ENCODE measurements around the gene ZNF425.

Gene ZNF425

DNA sequence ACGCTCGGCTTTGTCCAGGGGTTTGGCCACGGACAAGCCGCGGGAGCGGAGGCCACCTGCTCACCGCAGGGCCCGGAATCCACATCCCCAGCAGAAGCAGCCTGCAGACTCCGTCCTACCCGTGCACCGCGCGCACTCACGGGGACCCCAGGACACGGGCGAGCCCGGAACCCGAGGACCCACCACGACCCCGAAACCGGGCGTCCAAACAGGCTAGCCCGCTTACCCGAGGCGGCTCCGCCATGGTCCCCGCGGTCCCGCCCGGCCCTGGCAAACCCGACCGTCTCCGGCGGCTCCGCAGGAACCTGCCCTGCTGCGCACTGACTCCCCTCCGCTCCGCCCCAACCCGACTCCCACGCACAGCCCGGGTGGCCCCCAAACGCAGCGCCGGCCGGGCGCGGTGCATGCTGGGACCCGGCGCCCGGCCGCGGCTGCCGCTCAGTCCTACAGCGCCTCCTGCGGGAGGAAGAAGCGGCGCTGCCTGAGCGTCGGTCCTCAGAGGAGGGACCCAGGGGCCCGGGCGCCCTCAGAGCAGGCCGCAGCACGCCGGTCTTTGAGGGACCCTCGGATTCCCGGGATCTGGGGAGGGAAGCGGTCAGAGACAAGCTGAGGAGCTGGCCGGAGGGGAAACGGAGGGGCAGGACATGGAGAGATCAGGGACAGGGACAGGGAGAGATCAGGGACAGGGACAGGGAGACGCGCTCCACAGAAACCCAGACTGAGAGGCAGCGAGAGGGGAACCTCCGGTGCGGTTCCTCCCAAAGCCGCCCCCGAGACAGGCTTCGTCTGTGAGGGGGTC lies 35.5 kb downstream of the ZNF425 start, which contains the start of gene ZNF786:
ZNF786 (minus strand) TSS at position 322 of the 799 bp plus-strand sequence; CDS start at position 244, 78 bp downstream.
- TF ChIP-seq, protein P1, sequence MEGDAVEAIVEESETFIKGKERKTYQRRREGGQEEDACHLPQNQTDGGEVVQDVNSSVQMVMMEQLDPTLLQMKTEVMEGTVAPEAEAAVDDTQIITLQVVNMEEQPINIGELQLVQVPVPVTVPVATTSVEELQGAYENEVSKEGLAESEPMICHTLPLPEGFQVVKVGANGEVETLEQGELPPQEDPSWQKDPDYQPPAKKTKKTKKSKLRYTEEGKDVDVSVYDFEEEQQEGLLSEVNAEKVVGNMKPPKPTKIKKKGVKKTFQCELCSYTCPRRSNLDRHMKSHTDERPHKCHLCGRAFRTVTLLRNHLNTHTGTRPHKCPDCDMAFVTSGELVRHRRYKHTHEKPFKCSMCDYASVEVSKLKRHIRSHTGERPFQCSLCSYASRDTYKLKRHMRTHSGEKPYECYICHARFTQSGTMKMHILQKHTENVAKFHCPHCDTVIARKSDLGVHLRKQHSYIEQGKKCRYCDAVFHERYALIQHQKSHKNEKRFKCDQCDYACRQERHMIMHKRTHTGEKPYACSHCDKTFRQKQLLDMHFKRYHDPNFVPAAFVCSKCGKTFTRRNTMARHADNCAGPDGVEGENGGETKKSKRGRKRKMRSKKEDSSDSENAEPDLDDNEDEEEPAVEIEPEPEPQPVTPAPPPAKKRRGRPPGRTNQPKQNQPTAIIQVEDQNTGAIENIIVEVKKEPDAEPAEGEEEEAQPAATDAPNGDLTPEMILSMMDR (IDR thresholded peaks at IDR 0.05; ENCODE audit: low read depth, low read length, missing control alignments): peak; percentile 84
- peak within 1 kb of the TSS; percentile 75 for H3K4me3 ChIP-seq (ENCODE audit: low read depth, low read length)
- peak; percentile 74 for DNase-seq (ENCODE audit: low read depth)

DNA sequence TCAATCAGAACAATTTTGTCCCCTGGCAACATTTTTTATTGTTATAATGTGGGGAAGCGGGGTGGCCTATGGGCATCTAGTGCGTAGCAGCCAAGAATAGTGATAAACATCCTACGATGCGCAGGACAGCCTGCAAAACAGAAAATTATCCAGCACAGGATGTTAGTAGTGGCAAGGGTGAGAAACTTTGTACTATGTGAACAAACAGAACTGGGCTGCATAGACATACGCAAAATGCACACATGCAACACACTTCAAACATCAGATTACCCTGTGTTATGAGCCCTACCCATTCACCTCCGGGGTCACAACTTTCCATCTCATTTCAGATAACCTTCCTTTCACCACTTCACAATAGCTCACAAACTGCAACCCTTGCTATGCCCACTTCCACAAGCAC lies 38.7 kb downstream of the ZNF425 start:
- TF ChIP-seq, protein P1 (IDR thresholded peaks at IDR 0.05; ENCODE audit: low read depth, low read length, missing control alignments): no peak
- no peak for DNase-seq (ENCODE audit: low read depth)
- no peak overlapping the region for H3K4me3 ChIP-seq (ENCODE audit: low read depth, low read length)

DNA sequence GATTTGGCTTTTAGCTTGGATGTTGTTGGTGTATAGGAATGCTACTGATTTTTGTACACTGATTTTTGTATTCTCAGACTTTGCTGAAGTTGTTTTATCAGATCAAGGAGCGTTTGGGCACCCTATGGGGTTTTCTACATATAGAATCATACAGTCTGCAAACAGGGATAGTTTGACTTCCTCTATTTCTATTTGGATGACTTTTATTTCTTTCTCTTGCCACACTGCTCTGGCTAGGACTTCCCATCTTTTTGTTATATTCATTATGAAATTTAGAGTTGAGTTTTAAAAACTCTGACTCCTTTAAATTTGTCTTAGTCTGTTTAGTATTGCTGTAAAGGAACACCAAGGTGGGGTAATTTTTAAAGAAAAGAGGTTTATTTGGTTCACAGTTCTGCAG lies 40.3 kb downstream of the ZNF425 start:
- DNase-seq (ENCODE audit: low read depth): no peak
- TF ChIP-seq, protein P1 (IDR thresholded peaks at IDR 0.05; ENCODE audit: low read depth, low read length, missing control alignments): no peak
- H3K4me3 ChIP-seq (ENCODE audit: low read depth, low read length): no peak overlapping the region

DNA sequence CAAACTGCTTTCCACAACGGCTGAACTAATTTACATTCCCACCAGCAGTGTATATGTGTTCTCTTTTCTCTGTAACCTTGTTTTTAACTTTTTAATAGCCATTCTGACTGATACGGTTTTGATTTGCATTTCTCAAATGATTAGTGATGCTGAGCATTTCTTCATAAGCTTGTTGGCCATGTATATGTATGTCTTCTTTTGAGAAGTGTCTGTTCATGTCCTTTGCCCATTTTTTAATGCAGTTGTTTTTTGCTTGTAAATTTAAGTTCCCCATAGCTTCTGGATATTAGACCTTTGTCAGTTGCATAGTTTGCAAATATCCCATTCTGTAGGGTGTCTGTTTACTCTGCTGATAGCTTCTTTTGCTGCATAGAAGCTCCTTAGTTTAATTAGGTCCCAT lies 41.7 kb downstream of the ZNF425 start:
- no peak for DNase-seq (ENCODE audit: low read depth)
- H3K4me3 ChIP-seq (ENCODE audit: low read depth, low read length): no peak overlapping the region
- TF ChIP-seq, protein P1 (IDR thresholded peaks at IDR 0.05; ENCODE audit: low read depth, low read length, missing control alignments): no peak

DNA sequence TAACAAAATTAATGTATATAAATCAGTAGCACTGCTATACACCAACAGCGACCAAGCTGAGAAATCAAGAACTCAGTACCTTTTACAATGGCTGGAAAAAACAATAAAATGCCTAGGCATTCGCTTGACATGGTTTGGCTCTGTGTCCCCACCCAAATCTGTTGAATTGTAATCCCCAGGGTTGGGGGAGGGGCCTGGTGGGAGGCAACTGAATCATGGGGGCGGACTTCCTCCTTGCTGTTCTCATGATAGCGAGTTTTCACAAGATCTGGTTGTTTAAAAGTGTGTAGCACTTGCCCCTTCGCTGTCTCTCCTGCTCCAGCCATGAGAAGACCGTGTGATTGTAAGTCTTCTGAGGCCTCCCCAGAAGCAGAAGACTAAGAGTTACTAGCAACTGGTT lies 44.2 kb downstream of the ZNF425 start:
- TF ChIP-seq, protein P1 (IDR thresholded peaks at IDR 0.05; ENCODE audit: low read depth, low read length, missing control alignments): no peak
- no peak overlapping the region for H3K4me3 ChIP-seq (ENCODE audit: low read depth, low read length)
- no peak for DNase-seq (ENCODE audit: low read depth)

DNA sequence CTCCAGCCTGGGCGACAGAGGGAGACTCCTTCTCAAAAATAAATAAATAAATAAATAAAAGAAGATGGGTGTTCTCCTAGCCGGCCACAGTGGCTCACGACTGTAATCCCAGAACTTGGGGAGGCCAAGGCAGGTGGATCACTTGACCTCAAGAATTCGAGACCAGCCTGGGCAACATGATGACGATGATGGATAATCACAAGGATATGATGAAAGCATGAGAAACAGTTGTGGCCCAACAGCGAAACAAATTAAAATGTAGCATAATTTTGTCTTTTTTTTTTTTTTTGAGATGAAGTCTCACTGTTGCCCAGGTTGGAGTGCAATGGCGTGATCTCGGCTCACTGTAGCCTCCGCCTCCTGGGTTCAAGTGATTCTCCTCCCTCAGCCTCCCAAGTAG lies 48.5 kb downstream of the ZNF425 start:
- TF ChIP-seq, protein P1 (IDR thresholded peaks at IDR 0.05; ENCODE audit: low read depth, low read length, missing control alignments): no peak
- H3K4me3 ChIP-seq (ENCODE audit: low read depth, low read length): no peak overlapping the region
- DNase-seq (ENCODE audit: low read depth): no peak

DNA sequence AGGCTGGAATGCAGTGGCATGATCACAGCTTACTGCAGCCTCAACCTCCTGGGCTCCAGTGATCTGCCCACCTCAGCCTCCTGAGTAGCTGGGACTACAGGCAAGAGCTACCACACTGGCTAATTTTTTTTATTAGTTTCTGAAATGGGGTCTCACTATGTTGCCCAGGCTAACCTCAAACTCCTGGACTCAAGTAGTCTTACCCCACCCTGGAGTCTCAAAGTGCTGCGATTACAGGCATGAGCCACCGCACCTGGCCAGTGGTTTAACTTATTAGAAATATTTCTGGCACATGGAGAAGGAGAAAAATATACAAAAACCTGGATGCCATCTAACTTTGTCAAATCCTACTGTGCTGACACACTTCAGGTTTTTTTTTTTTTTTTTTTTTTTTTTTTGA lies 50.8 kb downstream of the ZNF425 start:
- TF ChIP-seq, protein P1 (IDR thresholded peaks at IDR 0.05; ENCODE audit: low read depth, low read length, missing control alignments): no peak
- DNase-seq (ENCODE audit: low read depth): no peak

More for the DNA sequence above, 50.8 kb downstream of the ZNF425 start:
- no peak overlapping the region for H3K4me3 ChIP-seq (ENCODE audit: low read depth, low read length)
